NCI-H460 (cell line): Measurements from ENCODE around the gene CAMTA1. TPM values are rescaled to one million over a fixed set of nuclear protein-coding genes. Genes with fewer than 3 reads are reported as not detected.
"Not testable (repeated sequence)": the region's sequence is repeated elsewhere in the genome, so short reads cannot be mapped to it uniquely, and the experiment has no call there.

Source experiments
- DNase-seq: peaks from one replicate; pipeline ENCODE4 v3.0.0-alpha.2; 2016; ENCODE audit warnings: low read depth; ENCODE audit errors: extremely low read depth
- total RNA-seq: library from RNA; depleted of rRNA; stranded (reverse); fragments of >200 nt; shearing (Covaris generic); gene quantifications from 2 replicates; pipeline ENCODE4 v1.2.3, GENCODE V29; 2014

CAMTA1 gene
- total RNA-seq, 1 experiment from 2014 or later = 39.9 TPM

DNA sequence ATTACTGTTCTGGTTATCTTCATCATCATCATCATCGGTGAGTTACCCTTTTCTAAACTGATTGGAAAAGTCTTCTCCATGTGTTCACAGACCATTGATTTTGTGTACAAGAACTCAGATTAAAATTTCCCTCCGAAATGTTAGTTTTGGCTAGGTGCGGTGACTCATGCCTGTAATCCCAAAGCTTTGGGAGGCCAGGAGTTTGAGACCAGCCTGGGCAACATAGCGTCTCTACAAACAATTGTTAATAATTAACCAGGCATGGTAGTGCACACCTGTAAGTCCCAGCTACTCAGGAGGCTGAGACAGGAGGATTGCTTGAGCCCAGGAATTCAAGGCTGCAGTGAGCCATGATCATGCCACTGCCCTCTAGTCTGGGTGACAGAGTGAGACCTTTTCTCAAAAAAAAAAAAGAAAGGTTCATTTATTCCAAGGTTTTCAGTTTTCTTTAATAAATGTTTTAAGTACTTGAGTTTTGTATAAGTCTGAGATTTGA, 992.9 kb downstream of the CAMTA1 start:
- no peak for DNase-seq

DNA sequence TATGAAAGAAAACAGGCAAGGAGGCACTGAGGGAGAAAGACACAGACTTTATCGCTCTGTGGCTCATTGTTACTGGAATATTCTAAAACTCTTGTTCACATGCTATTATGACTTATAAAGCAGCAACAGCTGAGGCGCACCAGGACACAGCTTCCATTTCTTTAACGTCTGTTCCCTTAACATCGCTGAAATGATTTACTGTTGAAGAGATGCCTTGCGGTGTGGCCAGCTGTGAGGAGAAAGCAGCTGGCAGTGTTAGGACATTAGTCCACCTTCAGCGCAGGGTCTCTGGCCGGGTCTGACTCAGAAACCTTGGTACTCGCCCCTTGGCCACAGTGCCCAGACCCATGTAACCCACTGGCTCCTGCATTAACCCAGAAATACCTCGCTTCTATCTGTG, 995.7 kb downstream of the CAMTA1 start:
- no peak for DNase-seq

DNA sequence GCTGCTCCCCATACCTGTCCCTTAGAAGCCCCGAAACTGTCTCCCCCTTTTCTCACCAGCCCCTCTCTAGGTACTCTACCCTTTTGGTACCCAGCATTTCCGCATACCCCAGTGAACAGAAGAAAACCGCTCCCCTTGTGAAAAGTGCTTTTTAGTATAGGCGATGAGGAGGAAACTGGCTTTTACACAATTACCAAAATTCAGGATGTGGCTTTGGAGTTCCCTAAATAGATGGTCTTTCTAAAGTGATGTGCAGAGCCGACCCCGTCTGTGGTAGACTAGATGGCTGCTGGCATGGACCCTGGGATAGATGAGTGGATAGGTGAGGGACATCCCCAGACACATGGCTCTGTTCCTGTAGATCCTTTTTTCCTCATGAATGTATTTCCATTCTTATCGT, 996.2 kb downstream of the CAMTA1 start:
- no peak for DNase-seq

DNA sequence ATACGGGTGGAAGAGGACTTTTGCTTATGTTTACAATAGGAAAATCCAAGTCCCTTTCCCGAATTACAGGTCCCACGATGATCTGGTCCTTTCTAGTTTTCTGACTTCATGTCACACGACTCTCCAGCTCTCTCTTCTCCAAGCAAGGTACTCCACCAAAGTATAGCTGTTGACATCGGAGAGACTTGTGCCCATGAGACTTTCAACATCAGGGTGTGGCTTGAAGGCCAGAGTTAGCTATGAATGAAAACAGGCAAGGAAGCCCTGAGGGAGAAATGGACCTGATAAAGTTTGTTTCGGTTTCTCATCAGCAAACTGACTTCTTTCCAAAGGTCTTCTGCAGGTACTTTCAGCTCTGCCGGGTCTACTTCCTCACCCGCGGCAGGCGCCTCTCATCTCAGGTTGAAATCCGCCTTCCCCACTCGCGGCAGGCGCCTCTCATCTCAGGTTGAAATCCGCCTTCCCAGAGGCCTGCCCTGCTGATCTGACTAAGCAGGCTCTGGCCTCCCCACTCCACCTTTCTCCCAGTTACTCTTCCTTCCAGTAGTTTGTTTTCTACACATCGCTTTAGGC, 996.8 kb downstream of the CAMTA1 start:
- DNase-seq = no peak

DNA sequence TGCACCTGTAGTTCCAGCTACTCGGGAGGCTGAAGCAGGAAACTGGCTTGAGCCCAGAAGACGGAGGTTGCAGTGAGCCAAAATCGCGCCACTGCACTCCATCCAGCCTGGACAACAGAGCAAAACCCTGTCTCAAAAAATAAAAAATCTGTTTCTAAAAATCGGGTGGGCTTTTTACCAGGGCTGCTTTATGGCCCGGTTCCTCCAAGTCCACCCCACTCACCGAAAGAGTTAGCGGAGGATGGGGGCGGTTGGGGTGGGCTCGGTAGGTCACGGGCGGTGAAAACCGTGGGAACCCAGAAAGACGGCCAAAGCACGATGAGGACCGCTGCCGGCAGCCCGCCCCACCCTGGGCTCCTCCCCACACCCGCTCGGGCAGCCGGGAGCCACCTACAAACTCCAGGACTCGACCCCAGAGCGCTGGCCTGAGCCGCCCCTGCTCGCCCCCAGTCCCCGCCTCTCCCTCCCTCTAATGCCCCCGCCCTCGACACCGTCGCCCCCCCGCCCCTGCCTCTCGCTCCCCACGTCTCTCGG, 998.0 kb downstream of the CAMTA1 start:
- DNase-seq = peak; percentile 2

DNA sequence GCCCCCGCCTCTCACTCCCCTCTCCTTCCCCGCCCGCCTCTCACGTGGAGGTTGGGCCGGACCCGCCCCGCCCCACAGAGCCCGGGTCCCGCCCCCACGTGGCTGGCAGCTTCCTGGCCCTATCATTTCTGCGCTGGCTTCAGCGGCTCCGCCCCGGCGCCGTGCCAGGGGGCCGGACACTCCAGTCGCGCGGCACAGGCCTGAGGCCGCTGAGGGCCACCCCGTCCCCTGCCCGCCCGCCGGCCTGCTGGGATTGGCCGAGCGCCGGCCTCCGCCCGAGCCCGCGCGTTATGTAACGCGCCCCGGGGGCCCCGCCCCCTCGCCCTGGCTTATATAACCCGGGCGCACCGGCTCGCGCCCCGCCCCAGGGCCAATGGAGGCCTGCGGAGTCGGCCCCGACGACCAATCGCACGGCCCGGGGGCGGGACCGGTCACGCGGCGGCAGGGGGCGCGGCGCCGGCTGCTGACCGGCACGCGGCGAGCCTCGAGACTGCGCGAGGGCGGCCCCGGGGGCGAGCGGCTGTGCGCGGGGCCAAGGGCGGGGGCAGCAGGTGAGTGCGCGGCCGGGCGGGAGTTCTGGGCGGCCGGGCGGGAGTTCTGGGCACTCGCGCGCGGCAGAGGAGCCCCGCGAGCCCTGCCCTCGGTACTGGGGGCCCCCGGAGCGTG, 998.7 kb downstream of the CAMTA1 start, which contains the start of gene PER3:
Gene PER3 (plus strand): TSS at position 466 of the 666 bp plus-strand sequence. CDS start 587 bp downstream, outside the sequence.
- DNase-seq = peak; percentile 91

DNA sequence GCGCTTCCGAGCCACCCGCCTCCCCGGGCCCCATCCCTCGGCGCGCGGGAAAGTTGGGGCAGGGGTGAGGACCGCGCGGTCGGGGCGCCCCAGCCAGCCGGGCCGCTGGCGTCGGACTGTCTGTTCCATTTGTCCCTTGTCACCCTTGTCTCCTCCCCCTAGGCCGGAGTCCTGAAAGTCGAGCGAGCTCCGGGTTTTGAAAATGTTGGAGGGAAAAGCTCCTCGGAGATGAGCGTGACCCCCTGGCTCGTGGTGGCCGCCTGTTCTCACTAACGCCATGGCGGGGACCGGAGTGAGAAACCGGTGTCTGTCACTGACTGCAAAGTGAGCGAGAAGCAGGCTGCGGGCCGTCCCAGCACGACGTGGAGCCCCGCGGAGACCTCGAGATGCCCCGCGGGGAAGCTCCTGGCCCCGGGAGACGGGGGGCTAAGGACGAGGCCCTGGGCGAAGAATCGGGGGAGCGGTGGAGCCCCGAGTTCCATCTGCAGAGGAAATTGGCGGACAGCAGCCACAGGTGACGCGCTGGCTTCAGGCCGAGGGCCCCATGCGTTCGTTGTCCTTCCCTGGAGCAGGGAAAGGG, 999.3 kb downstream of the CAMTA1 start:
- no peak for DNase-seq

DNA sequence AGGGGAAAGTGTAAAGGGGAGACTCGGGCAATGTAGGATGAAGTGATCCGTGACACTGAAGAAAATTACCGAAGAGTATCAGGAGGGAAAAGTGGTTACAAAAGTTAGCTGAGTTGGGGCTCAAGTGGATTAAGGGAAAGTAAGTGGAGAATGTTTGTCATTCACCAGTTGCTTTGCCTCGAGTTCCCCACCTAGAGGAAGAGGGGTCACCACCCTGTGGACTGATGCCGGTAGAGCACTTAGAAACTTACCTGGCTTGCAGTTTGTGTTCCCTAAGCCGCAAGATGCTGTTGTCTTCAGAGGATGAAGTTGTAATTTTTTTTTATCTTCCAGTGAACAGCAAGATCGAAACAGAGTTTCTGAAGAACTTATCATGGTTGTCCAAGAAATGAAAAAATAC, 999.9 kb downstream of the CAMTA1 start:
- DNase-seq = no peak

DNA sequence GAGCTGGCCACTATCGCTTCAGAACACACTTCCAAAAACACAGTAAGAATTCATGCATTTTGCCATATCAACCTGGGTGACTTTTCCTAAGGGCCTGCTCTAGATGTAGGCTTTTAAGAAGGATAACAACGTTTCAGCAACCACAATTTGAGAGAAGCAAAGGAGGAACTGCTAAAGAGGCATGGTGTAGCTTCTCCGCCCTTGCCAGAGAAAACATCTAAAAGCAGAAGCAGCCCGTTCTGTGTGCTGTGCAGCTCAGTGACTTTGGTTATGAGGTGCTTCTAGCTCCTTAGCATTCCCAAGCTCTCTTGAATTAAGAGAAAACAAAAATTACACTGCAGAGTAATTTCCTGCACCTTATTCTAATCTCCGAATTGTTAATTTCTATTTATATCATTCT, 1001.5 kb downstream of the CAMTA1 start:
- no peak for DNase-seq

DNA sequence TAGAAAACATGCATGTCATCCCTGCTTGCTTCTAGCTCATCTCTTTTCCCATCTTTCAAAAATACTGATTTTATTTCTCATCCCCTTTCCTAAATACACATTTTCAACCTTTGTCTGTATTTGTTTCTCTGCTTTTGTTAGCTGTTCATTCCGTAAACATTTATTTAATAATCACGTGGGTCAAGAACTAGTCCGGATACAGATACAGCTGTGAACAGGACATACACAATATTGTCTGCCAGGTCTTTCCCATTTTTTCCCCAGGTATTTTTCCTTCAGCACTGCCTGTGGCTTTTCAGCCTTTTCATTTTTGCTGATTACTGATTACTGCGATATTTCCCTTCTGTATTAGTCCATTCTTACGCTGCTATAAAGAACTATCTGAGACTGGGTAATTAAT, 1004.6 kb downstream of the CAMTA1 start:
- DNase-seq = no peak

DNA sequence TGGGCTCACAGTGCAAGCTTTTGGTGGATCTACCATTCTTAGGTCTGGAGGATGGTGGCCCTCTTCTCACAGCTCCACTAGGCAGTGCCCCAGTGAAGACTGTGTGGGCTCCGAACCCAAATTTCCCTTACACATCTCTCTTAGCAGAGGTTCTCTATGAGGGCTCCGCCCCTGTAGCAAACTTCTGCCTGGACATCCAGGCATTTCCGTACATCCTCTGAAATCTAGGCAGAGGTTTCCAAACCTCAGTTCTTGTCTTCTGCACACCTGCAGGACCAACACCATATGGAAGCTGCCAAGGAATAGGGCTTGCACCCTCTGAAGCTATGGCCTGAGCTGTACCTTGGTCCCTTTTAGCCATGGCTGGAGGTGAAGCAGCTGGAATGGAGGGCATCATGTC, 1005.8 kb downstream of the CAMTA1 start:
- DNase-seq = not testable (repeated sequence)

DNA sequence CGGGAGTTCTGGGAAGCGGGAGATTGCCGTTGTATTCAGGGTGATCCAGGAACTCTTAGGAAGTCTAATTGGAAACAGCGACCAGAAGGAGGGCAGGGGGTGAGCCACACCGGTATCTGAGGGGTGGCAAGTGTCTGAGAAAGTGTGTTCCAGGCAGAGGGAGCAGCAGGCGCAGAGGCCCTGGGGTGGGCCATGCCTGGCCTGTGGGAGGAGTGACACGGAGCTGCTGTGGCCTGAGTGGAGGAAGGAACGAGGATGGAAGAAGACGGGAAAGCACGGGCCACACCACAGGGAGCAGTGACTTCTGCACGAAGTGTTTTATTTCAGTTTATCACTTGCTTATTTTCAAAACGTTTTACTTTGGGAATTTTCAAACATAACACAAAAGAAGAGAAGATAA, 1010.2 kb downstream of the CAMTA1 start:
- no peak for DNase-seq

DNA sequence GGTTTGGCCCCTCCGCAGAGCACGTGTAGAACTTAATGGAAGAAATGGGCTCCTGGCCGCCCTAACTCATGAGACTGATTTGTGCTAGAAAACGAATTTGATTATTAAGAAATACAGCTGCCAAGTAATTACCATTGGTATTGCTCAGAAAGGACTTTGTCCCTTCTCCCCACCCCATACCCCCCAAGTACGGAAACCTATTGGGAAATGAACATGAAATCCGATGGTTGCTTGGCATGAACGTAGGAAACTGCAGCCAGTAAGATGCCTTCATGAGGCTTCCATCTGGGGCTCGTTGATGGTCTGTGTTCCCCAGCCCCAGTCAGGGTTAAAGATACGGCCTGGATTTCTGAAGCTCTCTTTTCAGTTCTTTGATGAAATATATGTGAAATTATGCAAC, 1020.2 kb downstream of the CAMTA1 start:
- DNase-seq = no peak

DNA sequence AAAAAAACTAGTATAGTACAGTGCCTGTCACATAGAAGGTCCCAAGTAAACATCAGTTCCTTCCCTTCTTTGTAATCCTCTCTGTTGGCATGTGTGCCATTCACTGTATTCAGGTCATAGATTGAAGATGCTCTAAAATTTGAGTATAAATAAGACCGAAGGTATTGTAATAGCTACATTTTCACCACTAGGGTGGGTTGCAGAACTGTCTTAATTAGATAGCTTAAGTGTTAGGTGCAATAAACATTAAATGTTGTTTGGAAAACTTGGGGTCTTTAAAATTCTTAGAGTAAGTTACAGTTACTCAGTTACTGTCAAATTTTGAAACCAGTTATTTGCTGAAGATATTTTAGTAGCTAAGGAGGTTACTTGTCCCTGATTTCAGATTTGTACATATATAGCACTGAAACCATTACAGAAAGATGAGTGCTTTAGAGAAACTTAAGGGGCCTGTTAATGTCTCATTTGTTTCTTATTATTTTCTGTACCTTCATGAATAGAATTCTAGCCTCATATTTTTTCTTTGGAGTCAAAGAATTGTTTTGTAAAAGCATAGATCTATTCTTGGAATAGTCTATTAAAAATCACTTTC, 1023.1 kb downstream of the CAMTA1 start:
- peak; percentile 9 for DNase-seq

DNA sequence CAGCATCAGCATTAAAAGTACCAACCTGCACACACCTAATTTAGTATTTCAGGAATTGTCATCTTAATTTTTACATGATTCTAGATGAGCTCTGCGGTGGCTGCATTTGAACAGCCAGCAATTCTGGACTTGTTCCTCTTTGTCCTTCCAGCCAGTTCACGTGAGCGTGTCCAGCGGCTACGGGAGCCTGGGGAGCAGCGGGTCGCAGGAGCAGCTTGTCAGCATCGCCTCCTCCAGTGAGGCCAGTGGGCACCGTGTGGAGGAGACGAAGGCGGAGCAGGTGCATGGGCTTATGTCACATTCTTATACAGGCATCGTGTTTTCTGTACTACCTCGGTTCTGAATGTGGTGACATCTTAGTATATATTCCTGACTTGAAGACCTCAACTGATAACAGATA, 1024.5 kb downstream of the CAMTA1 start:
- DNase-seq = no peak

DNA sequence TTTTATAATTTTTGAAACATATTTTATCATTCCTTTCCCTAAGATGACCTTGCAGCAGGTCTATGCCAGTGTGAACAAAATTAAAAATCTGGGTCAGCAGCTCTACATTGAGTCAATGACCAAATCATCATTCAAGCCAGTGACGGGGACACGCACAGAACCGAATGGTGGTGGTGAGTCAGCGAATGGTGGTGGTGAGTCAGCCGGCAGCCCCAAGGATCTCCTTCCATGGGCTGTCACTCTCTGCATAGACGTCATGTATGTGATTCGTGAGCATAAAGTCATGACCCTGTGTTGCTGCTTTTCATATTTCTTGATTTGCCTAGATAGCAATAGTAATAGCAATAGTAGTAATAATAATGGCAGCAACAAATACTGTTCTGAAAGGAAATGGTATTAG, 1025.1 kb downstream of the CAMTA1 start:
- peak; percentile 36 for DNase-seq

DNA sequence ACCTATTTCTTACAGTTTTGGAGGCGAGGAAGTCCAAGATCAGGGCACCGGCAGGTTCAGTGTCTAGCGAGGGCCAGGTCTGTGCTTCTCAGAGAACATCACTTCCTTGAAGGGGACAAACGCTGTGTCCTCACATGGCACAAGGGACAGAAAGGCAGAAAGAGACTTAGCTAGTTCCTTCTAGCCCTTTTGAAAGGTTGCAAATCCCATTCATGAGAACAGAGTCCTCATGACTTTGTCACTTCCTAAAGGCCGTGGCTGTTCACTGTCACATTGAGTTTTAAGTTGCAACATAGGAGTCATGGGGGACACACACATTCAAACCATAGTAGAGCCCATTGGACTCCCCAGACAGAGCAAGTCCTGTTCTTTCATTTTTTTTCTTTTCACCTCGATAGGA, 1026.2 kb downstream of the CAMTA1 start:
- DNase-seq = no peak

DNA sequence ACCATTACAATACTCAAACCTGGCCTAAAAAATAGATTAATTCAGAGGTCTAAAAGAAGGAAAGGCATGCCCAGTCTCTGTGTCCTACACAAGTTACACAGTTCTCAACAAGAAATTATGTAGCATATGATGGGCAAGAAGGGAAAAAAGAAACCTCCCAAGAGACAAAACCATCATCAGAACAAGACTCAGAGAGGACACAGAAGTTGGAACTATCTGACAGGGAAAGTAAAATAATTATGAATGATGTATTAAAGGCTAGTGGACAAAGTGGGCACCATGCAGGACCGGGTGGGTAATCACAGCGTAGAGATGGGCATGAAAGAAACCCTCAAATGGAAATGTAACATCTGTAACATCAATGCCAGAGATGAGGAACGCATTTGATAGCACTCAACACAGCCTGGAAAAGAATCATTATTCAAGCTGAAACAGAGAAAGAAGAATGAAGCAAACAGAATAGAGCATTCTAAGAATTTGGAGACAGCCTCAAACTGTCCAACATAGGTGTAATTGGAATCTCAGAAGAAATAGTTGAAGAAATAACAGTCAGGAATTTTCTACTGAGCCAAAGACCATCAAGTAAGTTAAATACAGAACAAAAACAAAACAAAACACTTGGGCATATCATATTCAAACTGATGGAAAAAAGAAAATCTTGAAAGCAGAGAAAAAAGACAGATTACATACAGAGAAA, 1028.6 kb downstream of the CAMTA1 start:
- no peak for DNase-seq
